WTC11 (cell line): ENCODE results near the gene CSF2. TPM values are rescaled to one million over a fixed set of nuclear protein-coding genes. Genes with fewer than 3 reads are reported as not detected.
"Not testable (repeated sequence)": the region's sequence is repeated elsewhere in the genome, so short reads cannot be mapped to it uniquely, and the experiment has no call there.

Experiments
- ATAC-seq: fragments of 200-7000 bp; cut with Tn5 transposase; 2 replicates; pipeline ENCODE4 v1.10.0; 2021; ENCODE audit warnings: mild to moderate bottlenecking, moderate library complexity
- CTCF ChIA-PET: fragments of 300-600 bp; sonication (Branson Sonifier 250); formaldehyde crosslinking; loops from one replicate; lab custom pipeline; 2021; ENCODE audit warnings: antibody characterized with exemption; lab: Charles Lee
- POLR2A ChIA-PET: fragments of 350-600 bp; sonication (Branson Sonifier 250); formaldehyde crosslinking; loops from one replicate; lab custom pipeline; 2021; ENCODE audit warnings: antibody characterized with exemption; lab: Charles Lee
- DNase-seq: peaks from one replicate; pipeline ENCODE4 v3.0.0; 2021; ENCODE audit warnings: low spot score
- H3K27ac Mint-ChIP-seq: 2 replicates; pipeline ENCODE4 v1.8.0; 2021; ENCODE audit warnings: mixed read lengths
- H3K27me3 Mint-ChIP-seq: 2 replicates; pipeline ENCODE4 v1.8.0; 2021; ENCODE audit warnings: low read depth, mild to moderate bottlenecking, moderate library complexity, mixed read lengths
- H3K36me3 Mint-ChIP-seq: 2 replicates; pipeline ENCODE4 v1.8.0; 2021; ENCODE audit warnings: mixed read lengths
- H3K4me1 Mint-ChIP-seq: 2 replicates; pipeline ENCODE4 v1.8.0; 2022; ENCODE audit warnings: mixed read lengths
- H3K4me3 Mint-ChIP-seq: 2 replicates; pipeline ENCODE4 v1.8.0; 2021; ENCODE audit warnings: mild to moderate bottlenecking, moderate library complexity, mixed read lengths
- H3K9me3 Mint-ChIP-seq: 2 replicates; pipeline ENCODE4 v1.8.0; 2021; ENCODE audit warnings: mixed read lengths
- ATF3 ChIP-seq: sonication (generic); formaldehyde crosslinking; conservative IDR thresholded peaks from 2 replicates; pipeline ENCODE4 v1.8.1; 2022; ENCODE audit warnings: mild to moderate bottlenecking, missing genetic modification reagents
- ATF6 ChIP-seq: sonication (generic); formaldehyde crosslinking; IDR thresholded peaks from 2 replicates; pipeline ENCODE4 v1.8.1; 2023; ENCODE audit warnings: mild to moderate bottlenecking, missing genetic modification reagents
- CREB1 ChIP-seq: sonication (generic); formaldehyde crosslinking; IDR thresholded peaks from 2 replicates; pipeline ENCODE4 v1.8.0; 2023; ENCODE audit warnings: mild to moderate bottlenecking, missing genetic modification reagents
- CREM ChIP-seq: sonication (generic); formaldehyde crosslinking; IDR thresholded peaks from 2 replicates; pipeline ENCODE4 v1.8.1; 2022; ENCODE audit warnings: mild to moderate bottlenecking, missing genetic modification reagents, moderate library complexity
- FOXP1 ChIP-seq: sonication (generic); formaldehyde crosslinking; IDR thresholded peaks from 2 replicates; pipeline ENCODE4 v1.8.0; 2022; ENCODE audit warnings: missing genetic modification reagents, mild to moderate bottlenecking, moderate library complexity, borderline replicate concordance
- FOXP4 ChIP-seq: sonication (generic); formaldehyde crosslinking; IDR thresholded peaks from 2 replicates; pipeline ENCODE4 v1.8.0; 2022; ENCODE audit warnings: mild to moderate bottlenecking, missing genetic modification reagents
- GABPB1 ChIP-seq: sonication (generic); formaldehyde crosslinking; IDR thresholded peaks from 2 replicates; pipeline ENCODE4 v1.8.1; 2023; ENCODE audit warnings: mild to moderate bottlenecking, missing genetic modification reagents
- GTF2I ChIP-seq: fragments of 250-450 bp; sonication (Bioruptor Pico); conservative IDR thresholded peaks from 2 replicates; pipeline ENCODE4 v1.4.0; 2021; ENCODE audit warnings: mild to moderate bottlenecking
- HMGXB4 ChIP-seq: sonication (generic); formaldehyde crosslinking; IDR thresholded peaks from 2 replicates; pipeline ENCODE4 v1.8.1; 2023; ENCODE audit warnings: mild to moderate bottlenecking, moderate library complexity, missing genetic modification reagents
- IRF2 ChIP-seq: sonication (generic); formaldehyde crosslinking; IDR thresholded peaks from 2 replicates; pipeline ENCODE4 v1.8.0; 2022; ENCODE audit warnings: low read depth, missing genetic modification reagents, borderline replicate concordance
- JAZF1 ChIP-seq: fragments of 250-450 bp; sonication (Bioruptor Pico); IDR thresholded peaks from 2 replicates; pipeline ENCODE4 v1.9.0; 2021; ENCODE audit warnings: moderate library complexity, mild to moderate bottlenecking, inconsistent platforms
- MLX ChIP-seq: sonication (generic); formaldehyde crosslinking; IDR thresholded peaks from 2 replicates; pipeline ENCODE4 v1.8.1; 2023; ENCODE audit warnings: mild to moderate bottlenecking, missing genetic modification reagents, moderate library complexity
- MYBL2 ChIP-seq: sonication (generic); formaldehyde crosslinking; IDR thresholded peaks from 2 replicates; pipeline ENCODE4 v1.8.1; 2023; ENCODE audit warnings: mild to moderate bottlenecking, moderate library complexity, missing genetic modification reagents
- NFYB ChIP-seq: sonication (generic); formaldehyde crosslinking; conservative IDR thresholded peaks from 2 replicates; pipeline ENCODE4 v1.8.0; 2022; ENCODE audit warnings: low read depth, missing genetic modification reagents
- PRDM15 ChIP-seq: sonication (generic); formaldehyde crosslinking; IDR thresholded peaks from 2 replicates; pipeline ENCODE4 v1.8.0; 2022; ENCODE audit warnings: missing genetic modification reagents
- USF1 ChIP-seq: sonication (generic); formaldehyde crosslinking; IDR thresholded peaks from 2 replicates; pipeline ENCODE4 v1.8.0; 2022; ENCODE audit warnings: mild to moderate bottlenecking, missing genetic modification reagents
- ZNF281 ChIP-seq: sonication (generic); formaldehyde crosslinking; IDR thresholded peaks from 2 replicates; pipeline ENCODE4 v1.8.0; 2023; ENCODE audit warnings: mild to moderate bottlenecking, missing genetic modification reagents
- total RNA-seq: library from RNA; stranded (reverse); gene quantifications from 3 replicates; pipeline ENCODE4 v1.2.3, GENCODE V29; 2021

The CSF2 gene
- total RNA-seq, 1 experiment from 2014 or later: not detected

GRCh38 chr5:132108495-132108894 lies 34.9 kb downstream of the CSF2 start:
- H3K4me3 Mint-ChIP-seq, CTCF ChIA-PET, ATAC-seq, DNase-seq, H3K36me3 Mint-ChIP-seq, H3K27me3 Mint-ChIP-seq, H3K27ac Mint-ChIP-seq, H3K9me3 Mint-ChIP-seq, H3K4me1 Mint-ChIP-seq, POLR2A ChIA-PET: not testable (repeated sequence)

- H3K4me3 Mint-ChIP-seq, DNase-seq, H3K27me3 Mint-ChIP-seq, H3K9me3 Mint-ChIP-seq, H3K4me1 Mint-ChIP-seq, H3K27ac Mint-ChIP-seq, POLR2A ChIA-PET, H3K36me3 Mint-ChIP-seq, ATAC-seq: not testable (repeated sequence)
- CTCF ChIA-PET: interaction anchor here (1.0 kb wide), 1 partner anchor 25 kb away, joined by 3 read pairs; no protein-coding TSS in a partner anchor
These were observed 35.4 kb downstream of the CSF2 start for GRCh38 chr5:132108957-132109356.

- Mint-ChIP-seq H3K9me3 (no peaks in the 10 kb centered on the region), H3K27ac (no peak overlapping the region), H3K36me3 (no peaks in the 10 kb centered on the region), H3K4me1 (no peaks in the 10 kb centered on the region), H3K4me3 (no peak overlapping the region), H3K27me3 (no peaks in the 10 kb centered on the region; the same call in 1 of the 2 replicates)
- ATAC-seq (no peak), DNase-seq (no peak)
- POLR2A ChIA-PET: no interaction called here
- CTCF ChIA-PET: interaction anchor here (0.7 to 1.0 kb wide), 2 partner anchors 24 to 113 kb away, joined by 3 read pairs; no protein-coding TSS in a partner anchor
- TF ChIP-seq MLX (CRISPR knock-in tag) (no peak), CREB1 (CRISPR knock-in tag) (no peak), CREM (CRISPR knock-in tag) (no peak), FOXP1 (CRISPR knock-in tag) (no peak), HMGXB4 (no peak), GTF2I (CRISPR knock-in tag) (no peak), GABPB1 (CRISPR knock-in tag) (no peak), ATF6 (no peak), IRF2 (no peak), ZNF281 (CRISPR knock-in tag) (no peak), MYBL2 (CRISPR knock-in tag) (no peak), JAZF1 (no peak), ATF3 (CRISPR knock-in tag) (no peak), NFYB (CRISPR knock-in tag) (no peak), USF1 (CRISPR knock-in tag) (no peak), PRDM15 (no peak), FOXP4 (CRISPR knock-in tag) (no peak)
These were observed 36.0 kb downstream of the CSF2 start for GRCh38 chr5:132109494-132110053.
